HG03521 (cell line): ENCODE data around the gene ACKR4.
A peak's percentile ranks its signal among the peaks of the same experiment; 100 is the strongest.
"Not testable (repeated sequence)": the region's sequence is repeated elsewhere in the genome, so short reads cannot be mapped to it uniquely, and the experiment has no call there.

Source experiments
- ATAC-seq: cut with Tn5 transposase; IDR thresholded peaks from one replicate; pipeline ENCODE4 v1.9.1; 2021; ENCODE audit warnings: mild to moderate bottlenecking, moderate library complexity; ENCODE audit not compliant: unreplicated experiment

The ACKR4 gene

DNA sequence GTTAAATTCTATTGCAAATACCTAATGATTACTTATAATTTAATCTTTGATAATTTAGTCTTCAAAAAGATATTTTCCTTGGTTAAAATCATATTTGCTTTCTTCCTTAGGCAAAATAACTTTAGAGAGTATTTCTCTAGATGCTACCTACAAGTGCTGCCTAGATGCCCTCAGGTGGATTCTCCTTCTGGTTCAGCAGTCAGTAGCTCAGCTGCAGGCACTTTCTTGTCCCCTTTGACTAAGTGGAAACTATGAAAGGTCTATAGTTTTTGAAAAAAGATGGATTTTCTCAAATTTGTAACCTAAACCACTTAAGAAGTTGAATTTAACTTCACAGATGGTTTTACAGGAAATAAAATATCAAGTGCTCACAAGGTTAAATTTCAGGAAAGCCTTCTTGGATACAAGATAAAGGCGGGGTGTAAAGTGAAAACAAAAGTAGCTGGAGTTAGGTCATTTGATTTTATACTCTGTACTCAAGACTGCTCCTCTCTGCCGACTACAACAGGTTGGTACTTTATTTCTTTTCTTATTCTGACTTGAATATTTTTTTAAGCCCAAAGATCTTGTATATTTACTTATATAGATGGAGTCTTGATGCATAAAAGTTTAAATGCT lies at the start of gene ACKR4:
TSS of gene ACKR4 (plus strand) at position 455 of the 618 bp plus-strand sequence. CDS start 3,128 bp downstream, outside the sequence.
- no peak for ATAC-seq

DNA sequence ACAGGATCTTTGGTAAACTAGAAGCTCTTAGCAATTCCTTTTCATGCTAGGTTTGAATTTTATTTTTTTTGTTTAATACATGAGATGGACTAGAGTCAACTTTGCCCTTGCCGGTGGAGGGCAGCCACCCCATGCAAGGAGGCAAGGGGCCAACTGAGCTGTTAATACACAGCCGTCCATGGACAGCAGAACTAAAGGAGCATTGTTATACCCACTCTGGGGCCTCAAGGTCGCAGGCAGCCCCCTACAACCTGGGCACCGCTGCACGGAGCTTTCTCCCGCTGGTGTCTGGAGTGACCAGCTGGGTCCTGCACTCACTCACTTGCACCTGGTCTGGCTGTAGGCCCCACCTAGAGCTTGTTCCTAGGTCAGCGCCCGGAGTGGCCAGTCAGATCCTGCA lies 47.9 kb upstream of the ACKR4 start:
- no peak for ATAC-seq

DNA sequence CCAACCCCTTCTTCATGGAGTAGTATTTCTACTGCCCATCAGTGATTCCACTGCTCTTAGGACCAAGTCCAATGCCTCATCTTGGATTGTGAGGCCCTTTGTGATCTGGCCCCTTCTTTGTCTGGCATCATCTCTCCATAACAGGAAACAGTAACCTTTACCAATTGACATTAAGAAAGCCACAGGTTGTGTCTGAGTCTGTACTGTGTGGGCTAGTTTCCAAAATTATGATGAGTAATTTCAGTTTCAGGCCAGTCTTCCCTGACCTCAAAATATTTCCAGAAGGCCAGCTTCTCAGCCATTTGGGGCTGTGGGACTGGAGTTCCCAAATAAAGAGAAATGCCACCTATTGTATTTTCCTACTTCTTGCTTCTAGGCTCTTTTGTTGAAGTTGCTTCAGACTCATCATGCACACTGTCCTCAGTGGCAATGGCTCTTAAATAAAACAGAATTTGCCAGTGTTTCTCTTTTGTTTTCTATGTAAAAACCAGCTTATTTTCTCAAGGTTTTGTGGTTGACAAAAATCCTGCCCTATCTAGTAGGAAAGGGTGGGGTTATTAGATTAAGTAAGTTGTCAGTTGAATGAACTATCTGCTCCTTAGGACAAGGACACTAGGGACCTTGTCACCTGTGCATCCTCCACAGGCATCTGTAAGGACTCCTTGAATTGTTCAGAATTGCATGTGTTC lies 47.0 kb upstream of the ACKR4 start:
- ATAC-seq = peak; percentile 46

DNA sequence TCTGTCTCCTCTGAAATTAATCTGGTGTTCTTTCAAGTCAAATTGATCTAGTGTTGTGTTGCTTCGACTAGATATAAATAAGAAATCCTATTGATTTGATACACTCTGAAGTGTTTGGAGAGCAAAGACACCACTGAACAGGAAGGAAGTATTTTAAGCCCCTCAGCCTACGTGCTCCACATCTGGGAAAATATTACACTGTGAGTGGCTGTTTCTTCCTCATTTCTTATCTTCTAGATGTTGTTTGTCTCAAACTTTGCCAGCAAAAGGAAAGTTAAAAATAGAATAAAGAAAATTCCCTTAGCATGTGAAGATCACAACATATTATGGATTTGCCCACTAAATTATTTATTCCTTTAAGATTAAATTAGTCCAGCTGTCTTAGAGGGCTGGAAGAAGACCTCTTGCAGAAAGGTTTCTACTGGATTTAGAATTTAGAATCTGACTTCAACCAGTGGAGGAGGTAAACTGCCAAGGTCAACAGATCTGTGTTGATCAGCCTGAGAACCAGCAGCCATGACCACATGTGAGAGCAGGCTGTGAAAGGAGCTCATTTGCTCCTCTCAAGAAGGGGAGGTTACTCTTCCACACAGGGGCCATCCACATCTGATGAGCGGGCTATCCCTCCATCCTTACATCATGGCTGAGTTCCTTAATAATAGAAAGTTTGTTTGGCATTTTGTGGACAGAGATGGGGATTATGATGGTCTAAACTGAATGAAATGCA lies 46.3 kb upstream of the ACKR4 start:
- ATAC-seq = no peak

DNA sequence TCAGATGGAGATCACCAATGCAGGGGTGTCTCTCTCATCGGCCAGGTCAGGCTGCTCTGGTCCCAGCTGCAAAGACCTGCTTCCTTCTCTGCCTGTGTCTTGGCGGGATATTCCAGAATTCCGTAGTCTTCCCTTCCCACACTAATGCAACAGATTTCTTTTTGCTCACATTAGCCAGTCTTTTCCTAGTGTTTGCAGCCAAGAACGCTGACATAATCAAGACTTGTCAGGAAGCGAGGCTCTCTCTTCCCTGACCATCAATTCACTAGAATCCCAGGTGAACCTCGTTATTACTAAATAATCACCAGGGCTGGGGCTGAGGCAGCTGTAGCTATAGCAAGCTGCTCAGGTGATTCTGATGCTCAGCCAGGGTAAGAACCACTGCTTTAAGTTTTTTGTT lies 43.2 kb upstream of the ACKR4 start:
- no peak for ATAC-seq

DNA sequence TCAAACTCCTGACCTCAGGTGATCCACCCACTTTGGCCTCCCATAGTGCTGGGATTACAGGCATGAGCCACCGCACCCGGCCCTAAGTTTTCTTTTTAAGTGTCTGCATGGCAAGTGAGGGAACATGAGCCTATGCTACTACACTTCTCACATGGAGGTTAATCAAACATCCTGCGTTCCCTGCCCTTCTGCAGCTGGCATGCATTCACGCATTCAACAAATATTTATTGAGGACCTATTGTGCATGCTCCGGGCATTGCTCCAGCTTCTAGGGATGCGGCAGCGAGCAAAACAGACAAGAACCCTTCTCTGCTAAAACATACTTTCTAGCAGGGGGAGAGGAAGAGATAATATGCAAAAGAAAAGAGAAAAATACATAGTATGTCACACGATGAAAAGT lies 42.6 kb upstream of the ACKR4 start:
- no peak for ATAC-seq

DNA sequence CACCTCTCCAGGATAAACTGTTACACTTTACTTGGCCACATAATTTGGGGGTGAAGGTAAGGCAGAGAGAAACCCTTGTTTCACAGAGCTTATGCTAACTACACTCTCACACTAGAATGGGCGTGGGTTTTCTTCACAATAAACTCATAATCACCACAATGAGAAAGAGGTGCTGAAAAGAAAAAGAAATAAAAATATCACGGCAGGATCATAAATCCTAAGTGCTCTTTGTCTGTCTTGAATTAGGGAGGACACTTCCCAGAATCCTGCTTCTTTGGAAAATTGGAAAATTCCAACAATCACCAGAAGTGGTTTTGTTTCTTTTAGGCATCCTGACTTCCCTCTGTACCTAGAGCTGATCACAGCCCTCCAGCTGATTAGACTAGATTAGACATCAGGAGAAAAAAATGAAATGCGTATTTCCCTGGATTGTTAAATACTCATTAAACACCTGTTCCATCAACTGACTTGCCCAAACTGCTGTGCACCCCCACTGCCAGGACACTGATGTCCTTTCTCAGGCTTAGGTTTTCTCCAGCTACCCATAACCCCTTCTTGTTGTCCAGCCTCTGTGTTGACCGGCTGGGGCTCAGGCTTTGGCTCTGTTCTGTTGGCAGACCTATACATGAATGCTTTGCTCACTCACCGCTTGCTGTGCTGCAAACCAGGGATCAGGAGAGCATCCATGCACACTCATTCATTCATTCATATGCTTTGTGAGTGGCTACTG lies 41.6 kb upstream of the ACKR4 start:
- no peak for ATAC-seq

DNA sequence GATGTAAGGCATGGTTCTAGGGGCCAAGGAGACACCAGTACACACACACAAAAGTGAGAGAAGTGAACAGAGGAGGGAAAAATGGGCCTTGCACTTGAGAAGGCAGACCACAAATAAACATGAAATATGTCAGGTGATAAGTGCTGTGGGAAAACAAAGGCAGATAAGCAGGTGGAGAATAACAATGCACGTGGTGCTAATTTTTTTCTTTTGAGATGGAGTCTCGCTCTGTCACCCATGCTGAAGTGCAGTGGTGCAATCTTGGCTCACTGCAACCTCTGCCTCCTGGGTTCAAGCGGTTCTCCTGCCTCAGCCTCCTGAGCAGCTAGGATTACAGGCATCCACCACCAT lies 41.1 kb upstream of the ACKR4 start:
- ATAC-seq = not testable (repeated sequence)

DNA sequence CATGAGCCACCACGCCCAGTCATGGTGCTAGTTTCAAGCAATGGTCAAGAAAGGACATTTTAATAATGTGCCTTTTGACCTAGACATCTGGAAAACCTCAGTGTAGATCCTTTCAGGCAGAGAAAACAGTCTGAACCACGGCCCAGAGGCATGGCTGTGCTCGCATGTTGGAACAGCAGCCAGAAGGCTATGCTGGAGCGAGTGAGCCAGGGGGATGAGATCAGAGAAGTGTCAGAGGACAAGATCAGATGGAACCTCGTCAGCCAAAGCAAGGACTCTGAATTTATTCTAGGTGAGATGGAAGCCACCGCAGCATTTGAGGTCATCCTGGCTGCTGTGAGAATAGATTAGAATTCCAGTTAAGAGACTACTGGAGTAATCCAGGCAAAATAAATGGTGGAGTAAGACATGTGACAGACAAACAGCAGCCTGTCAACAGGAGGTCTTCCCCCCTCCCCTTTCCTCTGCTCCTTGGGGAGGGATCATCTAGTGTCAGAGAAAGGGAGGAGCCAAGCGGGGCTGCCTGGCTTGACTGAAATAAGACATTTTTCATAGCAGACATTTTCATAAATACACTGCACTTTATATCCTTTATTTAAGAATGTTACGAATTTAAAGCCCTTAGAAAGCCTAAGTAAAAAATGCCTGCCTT lies 40.4 kb upstream of the ACKR4 start:
- no peak for ATAC-seq

DNA sequence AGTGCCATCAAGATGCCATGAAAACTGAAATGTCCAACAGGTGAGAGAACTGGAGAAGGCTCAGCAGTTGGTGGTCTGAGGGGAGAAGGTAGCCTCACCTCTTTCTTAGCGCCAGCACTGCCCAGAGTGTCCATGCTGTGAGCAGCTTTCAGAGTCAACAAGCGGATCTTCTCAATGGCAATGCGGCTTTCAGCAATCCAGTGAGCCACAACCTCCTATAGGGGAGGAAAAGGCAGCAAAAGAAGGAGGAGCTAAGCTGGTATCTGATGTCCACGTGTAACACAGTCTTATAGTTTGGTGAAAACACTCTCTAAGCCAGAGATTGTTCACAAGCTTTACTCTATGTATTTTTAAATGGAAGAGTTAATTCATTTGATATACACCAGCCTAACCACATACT lies 36.1 kb upstream of the ACKR4 start:
- ATAC-seq = no peak

DNA sequence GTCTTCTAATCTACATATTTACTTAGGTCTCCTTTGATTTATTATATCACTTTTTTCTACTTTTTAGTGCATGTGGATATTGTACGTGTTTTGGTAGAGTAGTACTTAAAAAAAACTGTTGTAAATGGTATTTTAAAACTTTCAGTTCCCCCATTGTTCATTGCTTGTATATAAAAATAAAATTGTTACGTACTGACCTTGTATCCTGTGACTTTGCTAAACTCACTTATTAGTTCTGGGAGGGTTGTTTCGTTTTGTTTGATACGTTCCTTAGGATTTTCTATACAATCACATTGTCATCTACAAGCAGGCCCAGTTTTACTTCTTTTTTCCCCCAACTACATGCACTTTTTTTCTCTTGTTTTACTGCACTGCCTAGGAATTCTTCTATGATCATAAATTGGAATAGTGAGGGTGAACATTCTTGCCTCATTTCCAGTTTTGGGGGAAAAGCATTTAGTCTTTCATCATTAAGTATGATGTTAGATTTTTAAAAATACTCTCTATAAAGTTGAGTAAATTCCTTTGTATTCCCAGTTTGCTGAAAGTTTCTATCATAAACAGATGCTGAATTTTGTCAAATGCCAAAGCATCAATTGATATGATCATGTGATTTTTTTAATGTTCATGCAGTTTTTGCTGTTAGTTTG lies 33.5 kb upstream of the ACKR4 start:
- no peak for ATAC-seq

DNA sequence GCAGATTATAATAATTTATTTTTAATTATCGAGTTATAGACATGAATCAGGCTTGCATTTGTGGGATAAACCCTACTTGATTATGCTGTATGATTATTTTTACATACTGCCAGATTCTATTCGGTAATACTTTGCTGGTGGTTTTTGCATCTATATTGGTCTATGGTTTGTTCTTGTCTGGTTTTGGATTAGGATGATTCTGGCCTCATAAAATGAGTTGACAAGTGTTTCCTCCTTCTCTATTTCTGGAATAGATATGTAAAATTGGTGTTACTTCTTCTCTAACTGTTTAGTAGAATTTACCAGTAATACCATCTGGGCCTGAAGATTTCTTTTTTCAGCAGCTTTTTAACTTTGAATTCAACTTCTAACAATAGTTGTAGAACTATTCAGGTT lies 33.0 kb upstream of the ACKR4 start:
- ATAC-seq = no peak

DNA sequence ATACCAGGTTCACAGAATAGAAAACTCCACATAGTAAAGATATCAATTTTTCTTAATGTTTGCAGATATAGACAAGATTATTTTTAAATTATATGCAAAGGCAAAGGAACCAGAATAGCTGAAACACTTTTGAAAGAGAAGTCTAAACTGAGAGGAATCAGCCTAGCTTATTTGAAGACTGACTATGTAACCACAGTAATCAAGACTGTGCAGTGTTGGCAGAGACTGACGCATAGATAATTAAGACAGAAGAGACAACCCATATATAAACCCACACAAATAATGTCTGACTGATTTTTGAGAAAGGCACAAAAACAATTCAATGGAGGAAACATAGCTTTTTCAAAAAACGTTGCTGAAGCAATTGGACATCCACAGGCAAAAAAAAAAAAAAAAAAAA lies 28.6 kb upstream of the ACKR4 start:
- no peak for ATAC-seq

DNA sequence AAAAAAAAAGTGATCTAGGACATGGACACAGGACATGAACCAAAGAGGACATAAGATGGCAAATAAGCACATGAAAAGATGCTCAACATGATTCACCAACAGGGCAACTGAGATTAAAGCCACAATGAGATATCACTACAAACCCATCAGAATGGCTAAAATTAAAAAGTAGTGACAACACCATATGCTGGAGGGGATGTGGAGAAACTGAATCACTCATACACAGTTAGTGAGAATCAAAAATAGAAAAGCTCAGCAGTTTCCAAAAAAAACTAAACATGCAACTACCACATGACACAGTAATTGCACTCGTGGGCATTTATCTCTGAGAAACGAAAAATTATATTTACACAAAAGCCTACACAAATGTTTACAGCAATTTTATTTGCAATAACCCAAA lies 27.9 kb upstream of the ACKR4 start:
- ATAC-seq = no peak

DNA sequence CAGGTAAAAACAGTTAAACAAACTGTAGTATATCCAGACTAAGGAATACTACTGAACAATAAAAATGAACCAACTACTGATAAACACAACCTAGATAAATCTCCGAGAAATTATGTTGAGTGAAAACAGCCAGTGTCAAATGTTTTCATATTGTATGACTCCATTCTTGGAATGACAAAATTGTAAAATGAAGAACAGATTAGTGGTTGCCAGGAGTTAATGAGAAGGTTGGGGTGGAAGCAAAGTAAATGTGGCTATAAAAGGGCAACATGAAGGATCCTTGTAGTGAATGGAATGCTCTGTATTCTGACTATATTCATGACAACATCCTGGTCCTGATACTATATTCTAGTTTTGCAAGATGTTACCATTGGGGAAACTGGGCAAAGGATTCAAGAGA lies 27.5 kb upstream of the ACKR4 start:
- ATAC-seq = no peak

DNA sequence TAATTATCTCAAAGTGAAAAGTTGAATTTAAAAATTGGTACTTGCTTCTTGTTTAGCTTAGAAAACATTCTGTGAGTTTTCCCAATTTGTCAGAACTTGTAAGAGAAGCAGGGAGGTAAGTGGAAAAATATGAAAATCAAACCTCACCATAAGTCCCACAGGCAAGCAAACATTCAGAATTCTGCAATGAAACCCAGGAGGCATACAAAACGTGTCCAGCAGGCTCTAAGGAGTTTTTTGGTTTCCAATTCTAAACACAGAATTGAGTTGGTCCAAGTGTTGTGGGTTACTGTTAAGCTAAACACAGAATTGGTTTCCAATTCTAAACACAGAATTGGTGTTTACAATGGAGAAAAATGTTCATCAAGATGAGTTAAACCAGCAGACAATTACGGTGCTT lies 27.1 kb upstream of the ACKR4 start:
- ATAC-seq = no peak

DNA sequence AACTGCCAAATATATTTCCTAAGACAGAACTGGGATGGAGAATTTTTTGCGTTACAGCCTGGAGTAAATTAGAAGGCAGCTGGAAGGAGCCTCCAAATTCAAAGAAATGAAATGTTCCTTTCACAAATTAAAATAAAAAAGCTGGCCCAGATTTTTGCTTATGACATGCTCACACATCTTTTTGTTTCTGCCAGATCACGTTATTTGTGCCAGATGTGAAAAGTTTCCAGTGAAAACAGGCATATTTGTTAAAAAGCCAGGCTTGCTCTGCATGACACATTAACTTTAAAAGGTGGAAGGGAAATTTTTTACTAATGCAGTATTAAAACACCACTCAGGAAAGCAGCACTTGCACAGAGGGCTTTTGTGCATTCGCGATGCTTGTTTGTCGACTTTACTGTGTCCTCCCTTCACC lies 23.3 kb upstream of the ACKR4 start:
- ATAC-seq = no peak

DNA sequence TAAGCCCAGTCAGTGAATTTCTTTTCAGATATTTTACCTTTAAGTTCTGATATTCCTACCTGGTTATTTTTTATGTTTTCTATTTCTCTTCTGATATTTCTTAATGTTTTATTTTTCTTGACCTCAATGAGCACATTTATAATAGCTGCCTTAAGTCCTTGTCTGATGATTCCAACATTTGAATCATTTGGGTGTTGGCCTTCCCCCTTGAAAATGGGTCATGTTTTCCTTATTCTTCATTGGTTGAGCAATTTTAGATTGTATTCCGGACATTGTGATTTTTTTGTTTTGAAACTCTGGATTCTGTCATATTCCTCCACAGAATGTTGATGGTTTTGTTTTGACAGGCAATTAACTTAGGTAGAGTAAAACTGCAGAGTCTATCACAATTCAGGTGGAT lies 9.7 kb upstream of the ACKR4 start:
- no peak for ATAC-seq

DNA sequence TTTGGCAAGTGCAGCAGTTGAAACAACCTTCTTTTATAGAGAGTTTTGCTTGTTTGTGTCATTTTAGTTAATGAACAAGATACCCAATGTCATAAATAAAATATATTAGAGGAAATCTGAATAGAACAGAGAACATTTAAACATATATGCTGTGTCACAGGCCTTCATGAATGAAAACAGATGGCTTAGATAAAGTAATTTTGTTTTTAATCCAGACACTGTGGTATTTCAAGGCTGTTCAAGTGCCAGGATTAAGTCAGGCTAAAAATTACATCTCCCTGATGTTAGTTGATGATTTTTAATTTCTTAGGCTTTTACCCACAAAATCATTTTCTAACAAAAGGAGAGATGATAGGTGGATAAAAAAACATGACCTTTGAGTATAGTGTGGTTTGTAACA lies 4.9 kb upstream of the ACKR4 start:
- no peak for ATAC-seq

DNA sequence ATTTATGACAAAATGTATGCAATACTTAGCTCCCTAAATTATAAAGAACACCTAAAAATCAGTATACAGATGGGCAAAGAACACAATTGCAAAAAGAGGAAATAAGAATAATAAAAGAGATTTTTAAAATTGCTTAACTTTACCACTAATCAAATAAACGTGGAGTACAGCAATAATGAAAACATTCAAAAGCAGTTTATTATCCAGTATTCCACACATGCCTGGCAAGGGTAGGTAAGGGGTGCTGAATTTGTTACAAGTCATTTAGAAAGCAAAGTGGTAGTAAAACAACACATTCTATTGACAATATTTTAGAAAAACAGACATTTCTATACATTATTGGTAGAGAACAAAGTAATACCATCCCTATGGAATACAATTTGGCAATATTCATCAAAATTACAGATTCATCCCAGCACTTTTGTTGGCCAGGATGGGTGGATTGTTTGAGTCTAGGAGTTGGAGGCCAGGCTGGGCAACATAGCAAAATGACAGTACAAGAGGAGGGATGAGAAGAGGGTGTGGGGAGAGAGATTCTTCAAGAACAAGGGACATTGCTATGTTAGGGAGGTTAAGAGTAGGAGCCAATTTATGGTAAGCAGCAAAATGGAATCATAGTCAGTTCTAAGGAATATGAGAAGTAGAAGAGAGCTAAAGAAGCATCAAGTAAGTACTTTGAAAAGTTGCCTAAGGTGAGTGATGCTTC lies 3.7 kb upstream of the ACKR4 start:
- no peak for ATAC-seq
